Pancreas (tissue), 10 donors: ENCODE data around the gene GPR35. TPM values are rescaled to one million over a fixed set of nuclear protein-coding genes. Genes with fewer than 3 reads are reported as not detected.

Source experiments
- ATAC-seq, 4 donors: fragments of 200-7000 bp; cut with Tn5 transposase; one replicate each; pipeline versions ENCODE4 v1.8.0 to v1.9.1; 2020; ENCODE audit warnings: mild to moderate bottlenecking in 4 of 4, moderate library complexity in 4 of 4
- DNase-seq, 6 donors: peaks; one replicate each; pipeline ENCODE4 v3.0.0-alpha.2; 2020
- FAIRE-seq: peaks from 2 replicates; lab custom pipeline; 2012; peaks lifted over from hg19 to GRCh38; lab: Jason Lieb, UNC
- H3K27ac ChIP-seq, 4 donors: fragments of 200-600 bp; sonication (generic); 1 replicate in 3 of 4; 2 replicates in 1 of 4; pipeline versions ENCODE4 v1.5.0 to v1.8.0; 2020
- H3K27me3 ChIP-seq, 4 donors: fragments of 200-600 bp; one replicate each; pipeline ENCODE4 v1.8.0; 2021
- H3K36me3 ChIP-seq, 3 donors: fragments of 200-600 bp; sonication (generic) in 1 of 3; one replicate each; pipeline versions ENCODE4 v1.5.0 to v1.8.0; 2020 to 2021
- H3K4me1 ChIP-seq, 3 donors: fragments of 200-600 bp; one replicate each; pipeline ENCODE4 v1.8.0; 2021
- H3K4me3 ChIP-seq, 4 donors: fragments of 200-600 bp; sonication (generic) in 2 of 4; one replicate each; pipeline versions ENCODE4 v1.5.0 to v1.8.0; 2020 to 2021
- H3K9me3 ChIP-seq, 4 donors: fragments of 200-600 bp; one replicate each; pipeline ENCODE4 v1.8.0; 2021
- WGBS, 2 donors: extraction: QIAGEN DNeasy Blood & Tissue Kit; methylation state at CpG; one replicate each; pipeline ENCODE4 v1.1.7; 2013; 5-methylcytosine and 5-hydroxymethylcytosine counted together
- intact Hi-C, 3 donors: fragments of 100-400 bp; cut with DNase I; formaldehyde crosslinking; loops; one replicate each; pipeline versions ENCODE4 v1.11.1 to v1.14.2; 2022
- polyA plus RNA-seq, 2 donors: library from polyadenylated mRNA; stranded (reverse); fragments of 200-250 nt; gene quantifications; one replicate each; pipeline ENCODE4 v1.2.3, GENCODE V29; 2013
- total RNA-seq, 6 donors: library from RNA; stranded (reverse); fragmentation: NEBNext Ultra II Directional in 4 of 6; extraction: Animal tissue kit (Norgen Biotek cat#: 25700) in 4 of 6; gene quantifications; one replicate each; pipeline versions ENCODE4 v1.2.1 to v1.2.4, GENCODE V29; 2021 to 2023
- TF ChIP-seq, protein P1 (sequence below), 4 donors: fragments of 200-600 bp; sonication (generic) in 3 of 4; IDR thresholded peaks; one replicate each; pipeline versions ENCODE4 v1.5.0 to v1.8.0; 2021; ENCODE audit warnings: antibody characterized with exemption in 4 of 4
- donor health status: healthy with polysubstance abuse.
- donor health status: DM: no; HTN: no; CAD: no; lungs with moderate emphysema.
- donor health status: DM: no; HTN: no; CAD: no.
- donor health status: control.
- donor health status: control.
- donor health status: Bipolar disorder and iron deficiency.
- donor health status: DM: yes; HTN: yes; CAD: no.
- donor health status: DM: no; HTN: no; CAD: no.
- donor health status: DM: no; HTN: no; CAD: no.
- donor health status: DM: yes; HTN: yes; CAD: no.

The GPR35 gene
- total and polyA plus RNA-seq, 8 donors: 0.35 to 4.6 (median 1.0) TPM

DNA sequence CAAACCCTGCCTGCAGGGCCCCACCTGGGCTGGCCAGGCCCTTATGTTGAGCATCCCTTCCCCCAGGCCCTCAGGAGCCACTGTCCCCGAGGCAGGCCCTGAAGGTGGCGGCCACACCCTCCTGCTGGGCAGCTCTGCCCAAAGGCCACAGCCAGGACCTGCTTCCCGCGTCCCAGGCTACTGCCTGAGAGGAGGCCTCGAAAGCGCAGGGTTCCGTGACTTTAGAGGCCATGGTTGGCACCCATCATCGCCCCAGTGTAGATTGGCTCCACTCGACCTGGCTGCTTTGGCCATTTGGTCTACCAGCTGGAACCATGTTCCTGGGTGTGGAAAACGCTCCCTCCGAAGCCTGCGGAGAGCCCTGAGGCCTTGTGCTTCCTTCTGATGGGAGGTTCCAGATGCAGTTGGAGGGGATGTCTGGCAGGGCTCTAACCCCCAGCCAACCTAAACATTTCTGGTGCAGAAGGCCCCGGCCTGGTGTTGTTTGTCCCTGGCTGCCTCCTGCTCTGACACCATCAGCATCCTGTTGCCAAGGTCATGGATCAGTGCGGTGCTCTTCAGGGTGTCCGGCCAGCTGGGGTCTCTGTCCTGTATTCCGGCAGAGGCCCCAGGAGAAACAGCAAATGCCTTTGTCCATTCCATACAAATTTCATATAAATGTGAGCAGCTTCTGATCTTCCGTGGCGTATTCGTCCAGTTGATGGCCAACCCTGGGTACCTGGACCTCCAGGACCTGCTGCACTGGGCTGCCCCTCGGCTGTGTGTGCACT is 24.0 kb upstream of the GPR35 start:
- FAIRE-seq: no peak
- no peaks in the 10 kb centered on the region for H3K36me3 ChIP-seq
- no peak for ATAC-seq
- no peaks in the 10 kb centered on the region for H3K9me3 ChIP-seq
- 83 to 88% methylated on average over 20 of the region's 20 CpGs for WGBS, 2 donors
- H3K4me3 ChIP-seq: no peak overlapping the region
- H3K27me3 ChIP-seq: no peaks in the 10 kb centered on the region
- intact Hi-C loops: no loop called here
- TF ChIP-seq, protein P1, sequence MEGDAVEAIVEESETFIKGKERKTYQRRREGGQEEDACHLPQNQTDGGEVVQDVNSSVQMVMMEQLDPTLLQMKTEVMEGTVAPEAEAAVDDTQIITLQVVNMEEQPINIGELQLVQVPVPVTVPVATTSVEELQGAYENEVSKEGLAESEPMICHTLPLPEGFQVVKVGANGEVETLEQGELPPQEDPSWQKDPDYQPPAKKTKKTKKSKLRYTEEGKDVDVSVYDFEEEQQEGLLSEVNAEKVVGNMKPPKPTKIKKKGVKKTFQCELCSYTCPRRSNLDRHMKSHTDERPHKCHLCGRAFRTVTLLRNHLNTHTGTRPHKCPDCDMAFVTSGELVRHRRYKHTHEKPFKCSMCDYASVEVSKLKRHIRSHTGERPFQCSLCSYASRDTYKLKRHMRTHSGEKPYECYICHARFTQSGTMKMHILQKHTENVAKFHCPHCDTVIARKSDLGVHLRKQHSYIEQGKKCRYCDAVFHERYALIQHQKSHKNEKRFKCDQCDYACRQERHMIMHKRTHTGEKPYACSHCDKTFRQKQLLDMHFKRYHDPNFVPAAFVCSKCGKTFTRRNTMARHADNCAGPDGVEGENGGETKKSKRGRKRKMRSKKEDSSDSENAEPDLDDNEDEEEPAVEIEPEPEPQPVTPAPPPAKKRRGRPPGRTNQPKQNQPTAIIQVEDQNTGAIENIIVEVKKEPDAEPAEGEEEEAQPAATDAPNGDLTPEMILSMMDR (IDR thresholded peaks at IDR 0.05): no peak
- no peak overlapping the region for H3K27ac ChIP-seq
- H3K4me1 ChIP-seq: no peaks in the 10 kb centered on the region
- peak in 2 of 6 donors; percentile 11 to 45 for DNase-seq

DNA sequence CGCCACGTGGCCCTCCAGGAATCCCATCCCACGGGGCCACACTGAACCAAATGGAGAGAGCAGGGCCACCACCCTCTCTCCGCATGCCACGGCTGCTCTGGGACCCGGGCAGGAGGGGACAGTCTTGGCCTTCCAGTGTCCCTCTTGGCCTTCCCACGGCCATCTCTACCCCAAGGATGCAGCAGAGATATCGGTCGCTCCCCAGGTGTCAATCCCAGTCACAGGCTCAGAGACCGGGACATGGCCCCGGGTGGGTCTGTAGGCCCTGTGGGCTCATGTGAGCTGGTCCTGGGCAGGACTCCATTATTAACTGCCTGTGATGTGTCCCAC is 23.5 kb upstream of the GPR35 start:
- H3K27me3 ChIP-seq: no peaks in the 10 kb centered on the region
- no peak for FAIRE-seq
- TF ChIP-seq, protein P1 (IDR thresholded peaks at IDR 0.05): no peak
- H3K4me3 ChIP-seq: no peak overlapping the region
- no peak for ATAC-seq
- H3K4me1 ChIP-seq: no peaks in the 10 kb centered on the region
- H3K9me3 ChIP-seq: no peaks in the 10 kb centered on the region
- DNase-seq: peak in 1 of 6 donors; percentile 46
- 89 to 93% methylated on average over 11 of the region's 11 CpGs for WGBS, 2 donors
- H3K36me3 ChIP-seq: no peaks in the 10 kb centered on the region
- intact Hi-C loops: no loop called here
- no peak overlapping the region for H3K27ac ChIP-seq

DNA sequence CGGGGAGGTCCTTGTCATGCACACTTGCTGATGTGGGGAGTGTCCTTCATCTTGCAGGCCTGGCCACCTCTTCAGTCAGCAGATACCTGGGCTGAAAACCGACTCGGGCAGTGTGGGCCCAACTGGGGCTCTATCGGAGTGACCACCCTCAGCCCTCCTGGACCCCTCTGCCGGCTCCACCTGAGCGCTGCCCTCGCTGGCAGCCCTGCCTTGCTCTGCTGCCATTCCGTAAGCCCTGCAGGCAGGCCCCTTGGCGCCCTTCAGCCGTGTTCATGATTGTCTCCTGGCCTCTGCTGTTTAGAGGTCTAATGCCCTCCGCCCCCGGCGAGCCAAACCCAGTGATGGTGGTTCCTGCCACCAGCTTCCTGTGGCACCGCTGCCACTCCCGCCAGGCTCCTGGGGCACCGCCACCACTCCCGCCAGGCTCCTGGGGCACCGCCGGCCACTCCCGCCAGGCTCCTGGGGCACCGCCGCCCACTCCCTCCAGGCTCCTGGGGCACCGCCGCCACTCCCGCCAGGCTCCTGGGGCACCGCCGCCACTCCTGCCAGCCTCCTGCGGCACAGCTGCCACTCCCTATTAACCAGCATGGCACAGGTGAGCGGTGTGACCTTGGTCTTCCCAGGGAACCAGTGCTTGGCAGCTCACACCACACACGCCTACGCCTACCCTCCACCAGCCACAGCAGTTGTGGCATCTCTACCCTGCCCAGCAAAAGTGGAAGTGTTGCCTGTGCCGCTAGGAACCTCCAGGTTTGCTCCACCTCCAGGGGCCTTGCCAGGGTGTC is 22.8 kb upstream of the GPR35 start:
- Histone ChIP-seq H3K27me3 (no peaks in the 10 kb centered on the region), H3K4me3 (no peak overlapping the region), H3K36me3 (no peaks in the 10 kb centered on the region), H3K27ac (no peak overlapping the region), H3K4me1 (no peaks in the 10 kb centered on the region), H3K9me3 (no peaks in the 10 kb centered on the region)
- 91% methylated on average over 32 of the region's 32 CpGs for WGBS, 2 donors
- intact Hi-C loops: no loop called here
- DNase-seq (peak in 4 of 6 donors; percentile 11 to 50 (median 37)), ATAC-seq (no peak), FAIRE-seq (no peak)
- TF ChIP-seq, protein P1 (IDR thresholded peaks at IDR 0.05): no peak

DNA sequence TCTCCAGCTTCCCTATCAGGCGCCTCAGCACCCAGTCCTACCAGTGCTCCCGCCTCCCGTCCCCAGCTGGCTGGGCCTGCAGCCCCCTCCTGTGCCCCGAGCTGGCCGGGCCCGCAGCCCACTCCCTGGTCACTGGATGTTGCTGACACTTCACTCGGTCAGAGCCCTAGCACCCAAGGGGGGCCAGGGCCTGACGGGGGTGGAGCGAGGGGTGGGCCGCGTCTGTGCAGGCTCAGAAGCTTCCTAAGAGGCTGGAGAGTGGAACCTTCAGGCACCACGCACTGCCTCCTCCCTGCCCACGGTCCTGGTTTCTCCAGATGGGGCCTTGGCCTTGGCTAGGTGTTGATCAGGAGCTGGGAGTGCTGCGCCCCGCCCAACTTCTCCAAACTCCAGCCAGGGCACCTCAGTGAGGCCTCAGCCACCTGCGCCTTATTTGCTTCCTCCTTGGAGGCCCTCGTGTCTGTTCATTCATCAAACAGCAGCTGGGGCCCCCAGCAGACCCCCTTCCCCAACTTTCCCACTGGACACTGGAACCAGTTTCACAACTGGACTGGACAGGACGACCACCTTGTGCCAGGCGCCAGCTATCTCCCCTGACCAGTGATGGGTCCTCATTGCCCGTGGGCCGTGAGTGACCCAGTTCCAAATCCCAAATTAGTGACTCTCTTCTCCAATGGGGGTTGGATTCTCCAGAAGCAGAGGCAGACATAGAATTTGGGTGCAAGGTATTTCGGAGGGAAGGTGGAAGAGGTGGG is 22.0 kb upstream of the GPR35 start:
- H3K4me1 ChIP-seq: no peaks in the 10 kb centered on the region
- DNase-seq: peak in 4 of 6 donors; percentile 12 to 50 (median 36)
- H3K9me3 ChIP-seq: no peaks in the 10 kb centered on the region
- no peak overlapping the region for H3K27ac ChIP-seq
- H3K27me3 ChIP-seq: no peaks in the 10 kb centered on the region
- ATAC-seq: no peak
- intact Hi-C loops: no loop called here
- no peaks in the 10 kb centered on the region for H3K36me3 ChIP-seq
- FAIRE-seq: no peak
- WGBS, 2 donors: 87 to 93% methylated on average over 22 of the region's 22 CpGs
- no peak overlapping the region for H3K4me3 ChIP-seq
- TF ChIP-seq, protein P1 (IDR thresholded peaks at IDR 0.05): no peak
